Measurements from ENCODE around the gene OR7G1.
"Not testable (repeated sequence)": the region's sequence is repeated elsewhere in the genome, so short reads cannot be mapped to it uniquely, and the experiment has no call there.

OR7G1 gene

DNA sequence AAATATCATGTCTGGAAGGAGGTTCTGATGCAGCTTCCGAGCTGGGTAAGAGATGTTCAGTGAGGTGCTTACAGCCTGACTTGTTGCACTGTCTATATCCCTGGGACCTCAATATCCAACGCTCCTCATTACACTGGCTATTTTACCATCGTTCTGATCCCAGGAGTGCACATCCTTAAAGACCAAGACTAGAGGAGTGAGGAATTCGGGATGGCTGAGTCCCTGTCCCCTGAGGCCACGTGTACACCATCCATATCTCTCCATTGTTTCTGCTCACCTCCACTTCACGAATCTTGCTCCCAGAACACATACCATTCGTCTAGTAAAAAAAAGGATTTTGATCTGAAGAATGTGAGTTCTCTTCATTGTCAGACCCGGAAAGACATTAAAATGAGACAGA is 8.2 kb downstream of the OR7G1 start, which contains the start of gene OR7G2:
OR7G2 (minus strand) TSS at position 101 of the 400 bp plus-strand sequence. CDS start 4,232 bp downstream, outside the sequence.
- Histone ChIP-seq H3K4me1 (ENCODE audit: control insufficient read depth in 1 of 2, insufficient read depth in 2 of 2, low read length in 2 of 2) (no peaks in the 10 kb centered on the region), H3K4me3 (ENCODE audit: low read depth in 1 of 2, low read length in 2 of 2) (no peak within 1 kb of the TSS), H3K27ac (ENCODE audit: low read depth, low read length) (no peak within 1 kb of the TSS), H3K9me3 (ENCODE audit: control insufficient read depth in 1 of 2, low read length in 2 of 2) (no peaks in the 10 kb centered on the region), H3K36me3 (ENCODE audit: control insufficient read depth in 1 of 2, insufficient read depth in 2 of 2, low read length in 2 of 2) (no peaks in the 10 kb centered on the region), H3K27me3 (ENCODE audit: control insufficient read depth in 1 of 2, insufficient read depth in 2 of 2, low read length in 2 of 2) (peaks cover 0 to 3% of the 10 kb centered on the region in 2 donors), H3K9ac (ENCODE audit: low read depth in 1 of 2, low read length in 2 of 2) (no peak within 1 kb of the TSS)

DNA sequence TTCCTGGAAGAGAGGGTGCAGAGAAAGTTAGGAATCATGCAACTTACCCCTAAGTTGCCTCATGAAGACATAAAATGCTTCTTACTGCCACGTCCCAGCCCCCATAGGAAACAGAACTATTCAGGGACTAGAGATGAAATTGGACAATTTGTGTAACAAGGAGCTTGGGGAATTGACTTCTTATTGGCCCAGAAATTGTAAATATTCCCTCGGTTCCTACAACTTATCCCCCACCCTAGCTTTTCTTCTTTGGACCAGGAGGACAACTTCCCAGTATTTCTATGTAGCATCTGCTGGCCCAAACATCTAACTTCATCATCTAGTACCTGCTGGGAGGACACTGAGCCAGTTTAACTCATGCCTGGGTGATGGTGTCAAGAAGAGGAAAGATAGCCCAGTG is 28.8 kb downstream of the OR7G1 start, which contains the start of gene OR1M1:
OR1M1 (plus strand) TSS at position 301 of the 400 bp plus-strand sequence. CDS start 6,184 bp downstream, outside the sequence.
- no peaks in the 10 kb centered on the region for H3K27me3 ChIP-seq (ENCODE audit: control insufficient read depth in 1 of 2, insufficient read depth in 2 of 2, low read length in 2 of 2)
- H3K36me3 ChIP-seq (ENCODE audit: control insufficient read depth in 1 of 2, insufficient read depth in 2 of 2, low read length in 2 of 2): no peaks in the 10 kb centered on the region

DNA sequence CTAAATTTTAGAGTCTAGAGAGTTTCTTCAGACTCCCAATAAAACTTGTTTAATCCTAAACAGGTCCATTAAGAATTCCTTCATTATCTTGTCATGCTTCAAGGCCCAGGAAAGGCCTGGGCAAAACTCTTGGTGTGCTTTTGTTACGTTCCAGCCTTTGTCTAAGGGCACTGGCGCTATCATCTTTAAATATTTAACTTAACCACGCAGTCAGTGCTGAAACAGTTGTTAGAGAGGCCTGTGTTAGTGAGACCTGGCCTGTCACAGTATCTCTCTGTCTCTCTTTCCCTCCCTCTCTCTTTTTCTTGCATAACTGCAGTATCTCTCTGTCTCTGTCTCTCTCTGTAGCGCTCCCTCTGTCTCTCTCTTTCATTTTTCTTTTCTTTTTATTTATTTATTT is 36.9 kb downstream of the OR7G1 start:
- Histone ChIP-seq H3K27ac (ENCODE audit: low read depth, low read length) (no peak overlapping the region), H3K36me3 (ENCODE audit: control insufficient read depth in 1 of 2, insufficient read depth in 2 of 2, low read length in 2 of 2) (no peaks in the 10 kb centered on the region), H3K4me3 (ENCODE audit: low read depth in 1 of 2, low read length in 2 of 2) (no peak overlapping the region), H3K9ac (ENCODE audit: low read depth in 1 of 2, low read length in 2 of 2) (no peak overlapping the region), H3K4me1 (ENCODE audit: control insufficient read depth in 1 of 2, insufficient read depth in 2 of 2, low read length in 2 of 2) (peaks cover 7 to 8% of the 10 kb centered on the region in 2 donors), H3K27me3 (ENCODE audit: control insufficient read depth in 1 of 2, insufficient read depth in 2 of 2, low read length in 2 of 2) (no peaks in the 10 kb centered on the region), H3K9me3 (ENCODE audit: control insufficient read depth in 1 of 2, low read length in 2 of 2) (no peaks in the 10 kb centered on the region)

More for the DNA sequence above, 28.8 kb downstream of the OR7G1 start, which contains the start of gene OR1M1:
- Histone ChIP-seq H3K4me3 (ENCODE audit: low read depth in 1 of 2, low read length in 2 of 2) (no peak within 1 kb of the TSS), H3K4me1 (ENCODE audit: control insufficient read depth in 1 of 2, insufficient read depth in 2 of 2, low read length in 2 of 2) (no peaks in the 10 kb centered on the region), H3K9me3 (ENCODE audit: control insufficient read depth in 1 of 2, low read length in 2 of 2) (no peaks in the 10 kb centered on the region), H3K27ac (ENCODE audit: low read depth, low read length) (no peak within 1 kb of the TSS), H3K9ac (ENCODE audit: low read depth in 1 of 2, low read length in 2 of 2) (no peak within 1 kb of the TSS)

DNA sequence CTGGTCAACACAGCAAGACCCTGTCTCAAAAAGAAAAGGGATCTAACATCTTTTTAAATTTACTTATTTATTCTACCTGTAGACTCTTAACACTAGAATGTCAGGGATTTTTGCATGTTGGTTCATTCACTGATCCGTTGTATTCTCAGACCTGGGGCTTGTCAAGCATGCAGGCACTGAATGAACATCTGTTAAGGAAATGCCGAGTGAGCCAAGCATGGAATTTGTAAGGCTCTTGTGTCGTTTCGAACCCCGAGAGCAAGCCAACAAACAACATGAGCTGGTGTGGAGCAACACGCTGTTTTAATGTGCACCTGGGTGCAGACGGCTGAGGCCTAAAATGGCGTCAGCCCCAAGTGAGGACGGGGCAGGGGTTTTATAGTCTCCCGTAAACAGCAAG is 38.7 kb downstream of the OR7G1 start:
- Histone ChIP-seq H3K27me3 (ENCODE audit: control insufficient read depth in 1 of 2, insufficient read depth in 2 of 2, low read length in 2 of 2) (no peaks in the 10 kb centered on the region), H3K27ac (ENCODE audit: low read depth, low read length) (no peak overlapping the region), H3K4me1 (ENCODE audit: control insufficient read depth in 1 of 2, insufficient read depth in 2 of 2, low read length in 2 of 2) (peaks cover 7 to 8% of the 10 kb centered on the region in 2 donors), H3K36me3 (ENCODE audit: control insufficient read depth in 1 of 2, insufficient read depth in 2 of 2, low read length in 2 of 2) (no peaks in the 10 kb centered on the region), H3K9ac (ENCODE audit: low read depth in 1 of 2, low read length in 2 of 2) (no peak overlapping the region), H3K4me3 (ENCODE audit: low read depth in 1 of 2, low read length in 2 of 2) (no peak overlapping the region), H3K9me3 (ENCODE audit: control insufficient read depth in 1 of 2, low read length in 2 of 2) (no peaks in the 10 kb centered on the region)

DNA sequence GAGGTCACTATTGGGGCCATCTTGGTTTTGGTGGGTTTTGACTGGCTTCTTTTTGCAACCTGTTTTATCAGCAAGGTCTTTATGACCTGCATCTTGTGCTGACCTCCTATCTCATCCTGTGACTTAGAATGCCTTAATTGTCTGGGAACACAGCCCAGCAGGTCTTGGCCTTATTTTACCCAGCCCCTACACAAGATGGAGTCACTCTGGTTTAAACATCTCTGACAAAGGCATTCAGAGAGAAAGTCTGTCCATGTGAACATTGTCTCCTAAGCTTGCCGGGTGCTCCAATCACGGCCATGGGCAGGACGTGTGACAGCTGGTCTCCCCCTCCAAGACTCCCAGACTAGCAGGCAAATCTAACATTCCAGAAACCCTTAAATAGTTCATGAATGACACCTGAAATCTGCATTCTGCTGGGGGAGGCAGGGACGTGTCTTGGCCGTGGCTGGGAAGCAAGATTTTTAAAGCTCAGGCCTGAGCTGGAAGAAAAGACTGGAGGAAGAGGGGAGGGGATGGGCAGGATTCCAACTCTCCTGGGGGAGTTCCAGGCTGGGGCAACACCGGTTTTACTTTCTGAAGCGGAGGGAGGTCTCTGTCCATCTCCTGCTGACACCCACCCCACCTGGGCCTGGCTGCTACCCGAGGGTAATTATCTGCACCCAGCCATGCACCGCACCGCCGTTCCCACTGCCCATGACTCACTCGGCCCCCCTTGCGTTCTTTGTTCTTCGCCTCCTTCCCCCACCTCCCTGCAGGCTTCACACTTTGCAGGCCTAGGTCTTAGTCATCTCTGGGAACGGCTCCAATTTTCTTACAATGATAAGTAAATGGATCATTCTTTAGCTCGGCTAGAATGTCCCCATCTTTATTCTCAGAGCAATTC is 40.3 kb downstream of the OR7G1 start:
- Histone ChIP-seq H3K4me3 (ENCODE audit: low read depth in 1 of 2, low read length in 2 of 2) (peak overlapping the region in 1 of 2 donors; percentile 8), H3K36me3 (ENCODE audit: control insufficient read depth in 1 of 2, insufficient read depth in 2 of 2, low read length in 2 of 2) (no peaks in the 10 kb centered on the region), H3K9ac (ENCODE audit: low read depth in 1 of 2, low read length in 2 of 2) (no peak overlapping the region)

DNA sequence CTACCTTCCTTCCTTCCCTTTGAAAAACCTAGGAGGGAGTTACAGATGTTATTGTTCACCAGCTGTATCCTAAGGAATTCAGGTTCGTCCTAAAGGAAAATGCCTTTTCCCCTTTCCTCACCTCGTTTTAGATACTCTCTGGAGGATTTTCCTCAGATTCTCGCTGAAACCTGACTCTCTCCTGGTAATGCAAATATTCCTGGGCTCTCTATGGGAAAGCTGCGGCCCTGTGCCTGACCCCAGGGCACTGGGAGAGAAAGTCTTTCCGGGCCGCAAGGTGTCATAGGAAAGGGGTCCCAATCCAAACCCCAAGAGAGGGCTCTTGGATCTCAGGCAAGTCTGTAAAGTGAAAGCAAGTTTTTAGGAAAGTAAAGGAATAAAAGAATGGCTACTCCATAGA is 41.8 kb downstream of the OR7G1 start:
- no peaks in the 10 kb centered on the region for H3K27me3 ChIP-seq (ENCODE audit: control insufficient read depth in 1 of 2, insufficient read depth in 2 of 2, low read length in 2 of 2)
- H3K27ac ChIP-seq (ENCODE audit: low read depth, low read length): no peak overlapping the region
- no peak overlapping the region for H3K9ac ChIP-seq (ENCODE audit: low read depth in 1 of 2, low read length in 2 of 2)
- peaks cover 7 to 8% of the 10 kb centered on the region in 2 donors for H3K4me1 ChIP-seq (ENCODE audit: control insufficient read depth in 1 of 2, insufficient read depth in 2 of 2, low read length in 2 of 2)
- no peaks in the 10 kb centered on the region for H3K9me3 ChIP-seq (ENCODE audit: control insufficient read depth in 1 of 2, low read length in 2 of 2)
- no peaks in the 10 kb centered on the region for H3K36me3 ChIP-seq (ENCODE audit: control insufficient read depth in 1 of 2, insufficient read depth in 2 of 2, low read length in 2 of 2)
- H3K4me3 ChIP-seq (ENCODE audit: low read depth in 1 of 2, low read length in 2 of 2): no peak overlapping the region

More for the DNA sequence above, 40.3 kb downstream of the OR7G1 start:
- Histone ChIP-seq H3K27ac (ENCODE audit: low read depth, low read length) (no peak overlapping the region), H3K27me3 (ENCODE audit: control insufficient read depth in 1 of 2, insufficient read depth in 2 of 2, low read length in 2 of 2) (no peaks in the 10 kb centered on the region), H3K4me1 (ENCODE audit: control insufficient read depth in 1 of 2, insufficient read depth in 2 of 2, low read length in 2 of 2) (peaks cover 7 to 8% of the 10 kb centered on the region in 2 donors), H3K9me3 (ENCODE audit: control insufficient read depth in 1 of 2, low read length in 2 of 2) (no peaks in the 10 kb centered on the region)

DNA sequence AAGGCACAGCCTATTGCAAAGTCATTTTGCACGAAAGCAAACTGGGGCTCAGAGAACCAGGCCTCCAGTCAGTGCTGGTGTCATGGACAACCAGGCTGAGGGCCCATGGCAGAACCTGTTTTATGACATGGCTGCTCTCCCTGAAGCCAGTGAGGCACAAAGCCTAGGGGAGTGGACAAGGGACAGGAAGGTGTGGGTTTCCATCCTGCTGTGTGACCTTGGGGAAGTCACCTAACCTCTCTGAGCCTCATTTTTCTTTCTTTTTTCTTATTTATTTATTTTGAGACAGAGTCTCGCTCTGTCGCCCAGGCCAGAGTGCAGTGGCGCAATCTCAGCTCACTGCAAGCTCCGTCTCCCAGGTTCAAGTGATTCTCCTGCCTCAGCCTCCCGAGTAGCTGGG is 43.8 kb downstream of the OR7G1 start:
- H3K27ac ChIP-seq (ENCODE audit: low read depth, low read length); H3K4me1 ChIP-seq (ENCODE audit: control insufficient read depth in 1 of 2, insufficient read depth in 2 of 2, low read length in 2 of 2); H3K27me3 ChIP-seq (ENCODE audit: control insufficient read depth in 1 of 2, insufficient read depth in 2 of 2, low read length in 2 of 2); H3K4me3 ChIP-seq (ENCODE audit: low read depth in 1 of 2, low read length in 2 of 2); H3K9me3 ChIP-seq (ENCODE audit: control insufficient read depth in 1 of 2, low read length in 2 of 2); H3K36me3 ChIP-seq (ENCODE audit: control insufficient read depth in 1 of 2, insufficient read depth in 2 of 2, low read length in 2 of 2); H3K9ac ChIP-seq (ENCODE audit: low read depth in 1 of 2, low read length in 2 of 2): not testable (repeated sequence)

DNA sequence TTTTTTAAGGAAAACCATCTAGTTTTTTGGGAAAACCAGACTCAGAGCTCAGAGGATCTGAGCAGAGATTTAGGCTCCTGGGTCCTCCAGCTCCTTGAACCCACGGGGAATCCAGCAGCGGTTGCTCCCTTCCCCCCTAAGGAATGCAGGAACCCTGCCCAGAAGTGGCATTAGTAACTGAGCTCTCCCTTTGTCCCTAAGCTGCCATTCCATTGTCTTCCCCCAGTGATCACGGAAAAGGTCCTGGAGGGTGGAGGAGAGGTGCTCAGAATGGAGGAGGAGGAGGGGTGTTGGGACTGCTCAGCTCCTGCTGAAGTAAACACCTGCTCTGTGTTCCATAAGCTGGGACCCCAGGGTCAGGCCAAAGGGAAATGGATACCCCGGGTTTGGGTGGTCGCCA is 45.5 kb downstream of the OR7G1 start:
- Histone ChIP-seq H3K4me1 (ENCODE audit: control insufficient read depth in 1 of 2, insufficient read depth in 2 of 2, low read length in 2 of 2) (peaks cover under 1 to 2% of the 10 kb centered on the region in 2 donors), H3K36me3 (ENCODE audit: control insufficient read depth in 1 of 2, insufficient read depth in 2 of 2, low read length in 2 of 2) (no peaks in the 10 kb centered on the region), H3K4me3 (ENCODE audit: low read depth in 1 of 2, low read length in 2 of 2) (no peak overlapping the region), H3K9me3 (ENCODE audit: control insufficient read depth in 1 of 2, low read length in 2 of 2) (no peaks in the 10 kb centered on the region), H3K9ac (ENCODE audit: low read depth in 1 of 2, low read length in 2 of 2) (no peak overlapping the region), H3K27ac (ENCODE audit: low read depth, low read length) (no peak overlapping the region), H3K27me3 (ENCODE audit: control insufficient read depth in 1 of 2, insufficient read depth in 2 of 2, low read length in 2 of 2) (no peaks in the 10 kb centered on the region)

DNA sequence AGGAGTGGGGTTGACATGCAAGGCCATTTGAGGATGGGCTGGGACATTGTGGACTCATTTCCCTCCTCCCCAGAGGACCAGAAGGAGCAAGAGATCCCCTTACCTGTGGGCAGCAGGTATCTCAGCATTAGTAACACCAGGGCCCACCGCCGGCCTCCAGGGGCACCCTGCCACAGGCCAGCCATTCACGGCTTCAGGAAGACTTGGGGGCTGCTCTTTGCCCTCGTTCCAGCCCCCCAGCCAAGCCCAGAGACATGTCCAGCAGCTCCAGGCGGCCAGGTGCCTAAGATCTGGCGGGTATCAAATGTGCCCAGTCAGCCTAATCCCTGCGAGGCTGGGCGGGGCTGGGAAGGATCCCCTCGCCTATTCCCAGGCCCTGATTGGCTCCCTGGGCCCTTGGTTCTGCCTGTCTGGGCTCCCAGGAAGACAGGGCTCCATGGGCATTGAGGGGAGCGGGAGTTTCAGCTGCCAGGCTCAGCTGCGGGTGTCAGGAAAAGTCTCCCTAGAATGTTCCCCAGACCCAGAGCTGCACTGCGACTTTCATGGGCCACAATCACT is 50.0 kb downstream of the OR7G1 start:
- Histone ChIP-seq H3K4me1 (ENCODE audit: control insufficient read depth in 1 of 2, insufficient read depth in 2 of 2, low read length in 2 of 2) (no peaks in the 10 kb centered on the region), H3K4me3 (ENCODE audit: low read depth in 1 of 2, low read length in 2 of 2) (no peak overlapping the region), H3K9me3 (ENCODE audit: control insufficient read depth in 1 of 2, low read length in 2 of 2) (no peaks in the 10 kb centered on the region), H3K9ac (ENCODE audit: low read depth in 1 of 2, low read length in 2 of 2) (no peak overlapping the region), H3K27ac (ENCODE audit: low read depth, low read length) (no peak overlapping the region), H3K27me3 (ENCODE audit: control insufficient read depth in 1 of 2, insufficient read depth in 2 of 2, low read length in 2 of 2) (no peaks in the 10 kb centered on the region), H3K36me3 (ENCODE audit: control insufficient read depth in 1 of 2, insufficient read depth in 2 of 2, low read length in 2 of 2) (no peaks in the 10 kb centered on the region)
